Measurements from ENCODE around the gene WDR49.
"Not testable (repeated sequence)": the region's sequence is repeated elsewhere in the genome, so short reads cannot be mapped to it uniquely, and the experiment has no call there.

WDR49 gene

DNA sequence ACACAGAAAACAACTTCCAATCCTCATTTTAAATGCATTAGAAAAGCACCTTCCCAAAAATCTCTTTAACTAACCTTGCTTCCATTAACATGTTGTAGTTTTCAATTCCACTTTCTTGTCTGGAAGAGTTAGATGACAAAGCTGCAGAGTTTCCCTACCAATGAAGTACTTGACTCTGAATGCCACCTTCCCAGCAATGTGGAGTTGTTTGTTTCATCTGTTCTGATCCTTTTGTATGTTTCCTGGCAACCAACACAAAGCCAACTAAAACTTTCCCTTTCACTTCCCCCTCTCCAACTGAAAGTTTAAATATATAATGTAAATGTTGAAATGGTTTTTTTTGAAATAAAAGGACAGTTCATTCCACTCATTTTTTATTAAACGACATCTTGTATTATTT is at the start of gene WDR49:
Gene WDR49, minus strand, starts transcription at position 183 of the 400 bp plus-strand sequence. CDS start 517 bp downstream, outside the sequence.
- DNase-seq, result no peak

DNA sequence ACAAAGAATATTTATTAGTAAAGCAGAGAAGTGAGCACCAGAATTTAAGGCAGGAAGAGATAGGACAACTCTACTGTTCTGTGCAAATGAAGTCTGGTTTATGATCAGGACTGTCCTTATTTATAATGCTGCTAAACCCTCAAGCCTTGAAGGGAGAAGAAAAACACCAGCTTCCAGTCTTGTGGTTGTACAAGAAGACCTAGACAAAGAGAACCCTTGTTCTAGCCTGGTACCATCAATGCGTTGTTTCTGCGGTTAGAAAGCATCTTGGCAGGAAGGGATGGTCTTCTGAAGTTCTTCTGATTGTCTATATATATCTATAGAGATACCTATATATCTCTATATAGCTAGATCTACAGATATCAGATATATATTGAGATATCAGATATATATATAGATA is 47.2 kb upstream of the WDR49 start:
- DNase-seq, result no peak

- DNase-seq, result no peak
These were observed 46.3 kb upstream of the WDR49 start for GRCh38 chr3:167700046-167700445.

DNA sequence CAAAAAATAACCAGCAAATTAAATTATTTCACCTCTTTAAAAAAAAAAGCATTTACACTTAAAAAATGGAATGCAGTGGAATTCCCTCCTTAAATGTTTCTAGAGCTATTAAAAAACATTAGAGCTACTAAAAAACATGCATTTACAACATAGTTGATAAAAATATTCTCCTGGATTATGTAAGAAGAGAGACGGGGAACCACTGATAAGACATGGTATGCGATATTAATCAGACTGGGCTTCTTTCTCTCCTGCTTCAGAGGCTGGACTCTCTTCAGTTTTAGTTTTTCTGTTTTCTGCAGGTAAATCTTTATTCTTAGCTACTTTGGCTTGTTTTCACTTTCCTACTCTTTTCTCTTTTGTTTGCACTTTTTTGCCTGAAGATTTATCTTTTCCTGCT is 40.4 kb upstream of the WDR49 start:
- DNase-seq, result no peak

GRCh38 chr3:167691366-167691765 is 37.6 kb upstream of the WDR49 start:
- DNase-seq, result no peak

DNA sequence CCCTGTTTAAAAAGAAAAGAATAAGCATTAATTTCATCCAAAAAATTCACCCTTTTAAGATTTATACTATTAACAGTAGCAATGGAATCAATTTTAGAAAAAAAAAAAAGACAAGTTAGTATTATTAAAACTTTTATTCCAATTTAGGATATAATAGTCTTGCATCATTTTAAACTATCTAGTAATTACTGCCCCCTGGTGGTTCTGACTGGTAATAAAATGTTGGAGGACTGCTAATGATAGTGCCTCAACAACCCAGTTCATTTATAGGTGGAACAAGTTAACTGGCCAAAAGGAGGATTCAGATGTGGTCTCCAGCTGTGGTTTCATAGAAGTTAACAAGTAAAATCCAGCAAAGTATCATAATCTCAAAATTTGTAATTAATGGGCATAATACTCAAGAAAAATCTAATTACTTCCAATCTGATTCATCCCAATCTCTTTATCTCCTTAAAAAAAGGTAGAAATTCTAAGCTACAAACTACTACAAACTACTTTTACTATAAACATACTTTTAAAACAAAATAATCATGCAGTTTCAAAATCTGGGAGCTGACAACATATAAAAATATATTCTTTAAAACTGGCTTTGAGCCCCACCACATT is 30.7 kb upstream of the WDR49 start:
- DNase-seq, result peak; percentile 70 to 79

DNA sequence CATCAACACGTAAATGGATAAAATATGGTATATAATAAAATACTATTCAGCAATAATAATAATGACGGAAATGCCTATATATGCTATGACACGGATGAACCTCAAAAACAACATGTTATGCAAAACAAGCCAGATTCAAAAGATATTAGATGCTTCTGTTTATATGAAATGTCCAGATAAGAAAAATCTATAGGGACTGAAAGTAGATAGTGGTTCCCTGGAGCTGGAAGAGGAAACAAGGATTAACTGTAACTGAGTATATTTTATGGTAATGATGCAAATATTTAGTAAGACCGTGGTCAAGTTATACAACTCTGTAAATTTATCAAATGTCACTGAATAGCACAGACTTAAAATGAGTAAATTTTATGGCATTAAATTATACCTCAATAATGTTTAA is 25.8 kb upstream of the WDR49 start:
- DNase-seq, result no peak

DNA sequence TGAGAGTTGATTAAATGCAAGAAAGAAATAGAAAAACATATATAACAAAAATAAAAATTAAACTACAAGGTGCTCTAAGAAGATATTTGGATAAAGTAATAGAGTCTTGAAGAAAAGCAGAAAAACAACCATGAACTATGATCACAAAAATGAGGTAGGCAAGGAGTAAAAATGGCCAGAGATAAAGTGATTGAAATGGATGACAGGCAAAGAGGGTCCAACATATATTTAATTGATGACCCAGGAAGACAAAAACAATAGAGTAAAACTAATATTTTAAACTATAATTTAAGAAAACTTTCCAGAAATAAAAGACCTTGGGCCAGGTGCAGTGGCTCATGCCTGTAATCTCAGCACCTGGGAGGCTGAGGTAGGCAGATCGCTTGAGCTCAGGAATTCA is 22.1 kb upstream of the WDR49 start:
- no peak for DNase-seq

DNA sequence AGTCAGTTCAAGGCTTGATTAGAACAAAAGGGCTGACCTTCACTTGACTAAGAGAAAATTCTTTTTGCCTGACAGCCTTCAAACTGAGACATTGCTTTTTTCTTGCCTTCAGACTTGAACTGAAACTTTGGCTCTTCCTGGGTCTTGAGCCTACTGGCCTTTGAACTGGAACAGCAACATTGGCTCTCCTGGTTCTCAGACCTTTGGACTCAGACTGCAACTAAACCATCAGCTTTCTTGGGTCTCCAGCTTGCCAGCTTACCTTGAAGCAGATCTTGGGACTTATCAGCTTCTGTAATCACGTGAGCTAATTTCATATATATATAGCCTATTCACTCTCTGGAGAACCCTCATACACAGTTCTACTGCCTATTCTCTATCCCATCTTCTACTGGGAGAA is 19.5 kb upstream of the WDR49 start:
- DNase-seq, result no peak

GRCh38 chr3:167671878-167672427 is 18.2 kb upstream of the WDR49 start:
- DNase-seq, result no peak

DNA sequence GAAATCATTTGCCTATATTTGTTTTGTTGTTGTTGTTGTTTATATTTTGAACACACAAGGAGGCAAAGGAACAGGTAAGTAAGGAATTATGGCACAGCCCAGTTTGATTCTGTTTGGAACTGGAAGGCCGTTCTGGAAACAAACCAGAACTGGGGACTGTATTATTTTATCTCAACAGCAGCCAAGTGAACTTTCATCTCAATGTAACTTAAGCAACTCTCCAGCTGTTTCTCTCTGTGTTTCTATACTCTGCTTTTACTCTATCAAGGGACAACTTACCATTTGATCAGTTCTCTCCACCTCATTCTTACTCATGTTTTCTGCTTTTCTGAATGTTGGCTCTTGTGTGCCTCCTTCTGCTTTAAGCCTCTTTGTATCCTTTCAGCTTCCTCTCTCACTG is 16.0 kb upstream of the WDR49 start:
- DNase-seq, result no peak

DNA sequence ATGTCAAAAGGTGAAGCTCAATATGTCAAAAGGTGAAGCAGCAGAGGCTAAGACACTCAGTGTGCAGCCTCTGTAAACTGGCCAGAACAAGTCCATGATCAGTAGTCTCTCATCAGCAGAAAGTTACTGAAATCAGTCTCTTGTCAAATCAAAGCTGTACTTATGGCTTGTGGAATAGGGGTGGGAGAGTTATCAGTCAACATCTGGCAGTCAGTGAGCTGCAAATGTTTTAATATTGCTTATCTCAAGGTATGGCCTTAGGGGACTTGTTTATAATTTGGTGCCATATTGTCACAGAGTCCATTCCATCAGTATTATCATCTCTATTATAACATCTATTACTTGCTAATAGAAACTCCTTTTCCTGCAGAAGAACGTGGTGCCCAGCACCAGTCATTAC is 14.9 kb upstream of the WDR49 start:
- no peak for DNase-seq

DNA sequence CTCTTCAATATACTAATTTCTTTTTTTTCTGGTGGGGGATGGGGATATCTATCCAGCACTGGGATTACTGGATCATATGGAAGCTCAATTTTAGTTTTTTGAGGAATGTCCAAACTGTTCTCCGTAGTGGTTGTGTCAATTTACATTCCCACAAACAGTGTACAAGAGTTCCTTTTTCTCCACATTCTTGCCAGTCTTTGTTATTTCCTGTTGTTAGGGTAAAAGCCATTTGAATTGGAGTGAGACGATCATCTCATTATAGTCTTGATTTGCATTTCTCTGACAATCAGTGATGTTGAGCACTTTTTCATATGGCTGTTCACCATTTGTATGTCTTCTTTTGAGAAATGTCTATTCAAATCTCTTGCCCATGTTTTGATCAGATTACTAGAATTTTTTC is 12.8 kb upstream of the WDR49 start:
- DNase-seq, result no peak

DNA sequence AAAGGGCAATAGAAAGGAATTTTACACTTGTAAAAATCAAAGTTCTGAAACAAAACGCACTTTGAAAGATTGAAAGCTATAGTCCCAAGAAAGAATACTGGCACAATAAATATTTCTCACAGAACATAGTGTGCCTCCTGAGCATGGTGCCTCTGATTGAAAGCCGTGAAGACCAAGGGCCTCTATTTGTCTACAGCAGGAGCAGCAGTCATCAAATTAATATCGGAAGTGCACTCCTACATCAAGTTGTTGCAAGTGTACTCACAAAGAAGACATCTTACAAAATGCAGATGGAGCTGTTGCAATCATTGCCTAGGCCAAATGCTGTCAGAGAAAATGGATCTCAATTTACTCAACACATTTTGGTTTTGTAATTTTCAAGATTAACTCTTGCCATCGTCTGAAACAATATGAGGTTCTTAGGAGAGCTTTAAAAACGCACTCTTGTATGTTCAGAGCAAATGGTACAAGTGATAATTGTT is 9.2 kb upstream of the WDR49 start:
- DNase-seq, result no peak

- DNase-seq, result no peak
These were observed 4.0 kb upstream of the WDR49 start for GRCh38 chr3:167657684-167658225.

GRCh38 chr3:167656821-167657220 is 3.1 kb upstream of the WDR49 start:
- no peak for DNase-seq

DNA sequence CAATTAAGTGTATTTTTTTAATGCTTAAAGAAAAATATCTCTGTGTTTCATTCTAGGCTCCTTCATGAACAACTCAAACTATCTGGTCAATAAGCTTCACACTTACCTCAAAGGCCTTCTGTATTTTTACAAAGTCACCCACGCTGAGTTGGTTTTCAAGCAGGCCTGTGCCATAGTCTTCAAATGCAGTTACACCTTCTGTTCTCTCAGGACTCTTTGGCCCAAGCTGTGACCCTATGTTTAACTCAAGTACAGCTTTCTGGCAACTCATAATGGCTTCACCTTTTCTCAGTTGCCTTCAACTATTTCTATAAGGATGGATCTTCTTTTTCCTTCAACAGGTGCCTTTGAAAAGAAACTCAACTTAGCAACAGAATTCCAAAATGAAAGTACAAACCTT is 587 bp downstream of the WDR49 start:
- DNase-seq, result no peak

DNA sequence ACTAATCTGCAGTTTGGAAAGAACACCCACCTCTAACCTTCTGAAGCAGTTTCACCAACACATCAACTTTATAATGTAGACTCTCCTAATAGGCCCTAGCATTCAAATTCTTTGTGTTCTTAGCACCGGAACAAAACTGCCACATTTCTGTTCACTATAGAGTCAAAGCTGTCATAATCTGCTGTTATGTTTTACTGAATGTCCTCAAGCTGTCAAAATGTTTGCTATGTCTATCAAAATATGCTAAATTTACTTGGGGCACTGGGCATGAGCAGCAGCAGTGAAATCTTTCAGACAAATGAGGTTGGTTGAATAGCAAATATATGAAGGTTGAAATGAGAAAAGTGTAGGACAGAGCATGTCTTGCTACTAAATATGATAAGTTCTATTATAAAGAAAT is 1.9 kb downstream of the WDR49 start:
- DNase-seq, result no peak

DNA sequence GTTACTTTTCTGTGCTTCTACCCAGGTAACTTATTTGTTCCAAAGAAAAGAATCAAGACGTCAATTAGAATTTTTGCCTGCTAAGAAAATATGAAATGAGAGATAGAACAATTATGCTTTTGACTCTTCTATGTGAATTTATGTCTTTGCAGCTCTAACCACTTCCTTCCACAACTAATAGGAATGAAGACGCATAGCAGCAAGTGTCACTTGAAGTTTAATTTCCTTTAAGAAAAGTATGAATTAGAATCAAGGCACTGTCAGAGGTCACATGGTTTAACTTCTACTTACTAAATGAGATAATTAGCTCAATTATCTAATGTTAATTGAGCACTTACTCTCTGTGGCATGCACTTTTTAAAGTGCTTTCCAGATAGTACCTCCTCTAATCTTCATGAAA is 3.3 kb downstream of the WDR49 start:
- DNase-seq, result no peak

- DNase-seq, result no peak
These were observed 4.0 kb downstream of the WDR49 start for GRCh38 chr3:167649746-167650145.

DNA sequence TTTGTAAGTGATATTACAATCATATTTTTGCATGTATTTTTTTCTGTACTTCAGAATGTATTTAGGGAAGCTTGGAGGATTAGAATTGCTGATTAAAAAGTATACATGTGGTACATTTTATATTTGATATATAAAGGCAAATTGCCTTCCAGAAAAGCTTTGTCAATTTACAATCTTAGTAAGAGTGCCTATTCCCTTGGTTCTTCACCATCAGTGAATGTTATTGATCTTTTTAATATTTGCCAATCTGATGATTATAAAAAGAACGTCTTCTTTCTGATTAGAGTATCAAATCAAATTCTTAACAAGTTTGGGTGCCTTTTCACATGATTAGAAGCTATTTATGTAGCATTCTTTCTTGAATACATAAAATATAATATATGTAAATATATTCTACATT is 9.1 kb downstream of the WDR49 start:
- DNase-seq, result no peak

DNA sequence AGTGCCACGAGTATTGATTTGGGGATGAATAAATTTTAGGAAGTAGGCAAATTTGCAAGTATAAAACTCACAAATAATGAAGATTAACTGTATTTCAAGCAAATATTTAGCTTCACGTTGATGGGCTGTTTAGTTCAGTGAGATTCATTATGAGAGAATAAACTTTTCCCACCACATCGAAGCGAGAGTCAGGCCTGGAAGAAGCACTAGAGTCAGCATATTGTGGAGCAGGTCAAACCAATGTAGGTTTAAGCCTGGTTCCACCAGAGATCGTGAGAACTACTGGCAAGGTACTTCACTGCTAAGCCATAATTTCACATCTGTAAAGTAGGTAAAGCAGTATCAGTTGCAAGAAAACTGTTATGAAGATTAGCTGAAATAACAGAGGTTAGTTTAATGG is 22.3 kb downstream of the WDR49 start:
- DNase-seq, result no peak

GRCh38 chr3:167626490-167626889 is 27.3 kb downstream of the WDR49 start:
- no peak for DNase-seq

DNA sequence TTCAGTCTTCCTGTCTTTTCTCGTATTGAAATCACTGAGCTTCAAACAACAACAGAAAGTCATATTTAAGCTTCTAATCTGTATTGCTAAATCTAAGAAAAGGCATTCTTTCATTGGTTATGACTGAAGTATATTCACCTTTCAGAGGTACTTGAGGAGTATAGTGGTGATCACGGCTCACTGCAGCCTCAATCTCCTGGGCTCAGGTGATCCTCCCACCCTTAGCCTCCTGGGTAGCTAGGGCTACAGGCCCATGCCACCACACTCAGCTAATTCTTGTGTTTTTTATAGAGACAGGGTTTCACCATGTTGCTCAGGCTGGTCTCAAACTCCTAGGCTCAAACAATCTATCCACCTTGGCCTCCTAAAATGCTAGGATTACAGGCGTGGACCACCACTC is 38.7 kb downstream of the WDR49 start:
- DNase-seq, result no peak

DNA sequence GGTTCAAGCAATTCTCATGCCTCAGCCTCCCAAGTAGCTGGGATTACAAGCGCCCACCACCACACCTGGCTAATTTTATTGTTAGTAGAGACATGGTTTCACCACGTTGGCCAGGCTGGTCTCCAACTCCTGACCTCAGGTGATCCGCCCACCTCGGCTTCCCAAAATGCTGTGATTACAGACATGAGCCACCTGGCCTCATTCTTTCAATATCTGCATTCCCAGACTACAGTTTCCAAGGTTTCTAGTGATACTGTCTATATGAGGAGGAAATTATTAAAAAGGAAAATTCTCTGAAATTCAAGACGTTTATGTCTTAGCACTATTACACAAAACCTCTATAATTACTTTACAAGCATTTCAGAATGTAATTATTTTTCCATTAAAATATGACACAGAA is 39.5 kb downstream of the WDR49 start:
- not testable (repeated sequence) for DNase-seq
